ENCODE measurements around the gene SUCLG2.

Gene SUCLG2

DNA sequence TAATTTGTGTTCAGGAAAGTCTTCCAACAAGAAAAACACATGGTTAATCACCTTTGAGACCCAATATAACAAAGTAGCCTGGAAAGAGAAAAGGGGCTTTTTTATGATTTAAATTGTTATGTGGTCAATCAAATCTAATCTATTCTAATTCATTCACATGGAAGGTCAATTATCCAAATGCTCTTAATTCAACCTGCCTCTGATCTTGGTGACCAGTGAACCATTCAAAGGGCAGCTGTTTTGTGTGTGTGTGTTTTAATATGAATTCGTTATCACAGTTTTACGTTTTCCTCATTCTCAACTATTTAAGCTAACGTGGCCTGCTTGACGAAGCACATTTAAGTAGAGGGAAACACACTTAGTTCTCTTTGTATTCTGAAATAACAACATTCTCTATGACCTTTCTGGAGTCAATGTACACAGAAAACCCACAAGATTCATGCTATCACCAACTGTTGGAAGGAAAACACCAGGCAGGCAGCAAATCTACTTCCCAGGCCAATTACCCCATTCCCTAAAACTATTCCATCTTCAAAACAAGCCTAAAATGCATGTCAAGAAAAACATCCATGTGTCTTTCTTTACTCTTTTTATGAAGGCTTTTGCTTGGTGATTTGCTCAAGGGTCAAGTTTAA is 195.4 kb downstream of the SUCLG2 start:
- no peak overlapping the region for H3K27ac ChIP-seq (replicated peaks)
- TF ChIP-seq, protein P1, sequence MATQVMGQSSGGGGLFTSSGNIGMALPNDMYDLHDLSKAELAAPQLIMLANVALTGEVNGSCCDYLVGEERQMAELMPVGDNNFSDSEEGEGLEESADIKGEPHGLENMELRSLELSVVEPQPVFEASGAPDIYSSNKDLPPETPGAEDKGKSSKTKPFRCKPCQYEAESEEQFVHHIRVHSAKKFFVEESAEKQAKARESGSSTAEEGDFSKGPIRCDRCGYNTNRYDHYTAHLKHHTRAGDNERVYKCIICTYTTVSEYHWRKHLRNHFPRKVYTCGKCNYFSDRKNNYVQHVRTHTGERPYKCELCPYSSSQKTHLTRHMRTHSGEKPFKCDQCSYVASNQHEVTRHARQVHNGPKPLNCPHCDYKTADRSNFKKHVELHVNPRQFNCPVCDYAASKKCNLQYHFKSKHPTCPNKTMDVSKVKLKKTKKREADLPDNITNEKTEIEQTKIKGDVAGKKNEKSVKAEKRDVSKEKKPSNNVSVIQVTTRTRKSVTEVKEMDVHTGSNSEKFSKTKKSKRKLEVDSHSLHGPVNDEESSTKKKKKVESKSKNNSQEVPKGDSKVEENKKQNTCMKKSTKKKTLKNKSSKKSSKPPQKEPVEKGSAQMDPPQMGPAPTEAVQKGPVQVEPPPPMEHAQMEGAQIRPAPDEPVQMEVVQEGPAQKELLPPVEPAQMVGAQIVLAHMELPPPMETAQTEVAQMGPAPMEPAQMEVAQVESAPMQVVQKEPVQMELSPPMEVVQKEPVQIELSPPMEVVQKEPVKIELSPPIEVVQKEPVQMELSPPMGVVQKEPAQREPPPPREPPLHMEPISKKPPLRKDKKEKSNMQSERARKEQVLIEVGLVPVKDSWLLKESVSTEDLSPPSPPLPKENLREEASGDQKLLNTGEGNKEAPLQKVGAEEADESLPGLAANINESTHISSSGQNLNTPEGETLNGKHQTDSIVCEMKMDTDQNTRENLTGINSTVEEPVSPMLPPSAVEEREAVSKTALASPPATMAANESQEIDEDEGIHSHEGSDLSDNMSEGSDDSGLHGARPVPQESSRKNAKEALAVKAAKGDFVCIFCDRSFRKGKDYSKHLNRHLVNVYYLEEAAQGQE (IDR thresholded peaks at IDR 0.05; ENCODE audit: insufficient replicate concordance, low read depth), result no peak
- no peak for TF ChIP-seq SPI1 (IDR thresholded peaks at IDR 0.05; ENCODE audit: borderline replicate concordance, low read depth)
- no peak for TF ChIP-seq GABPA (IDR thresholded peaks at IDR 0.05; ENCODE audit: low read depth)
- TF ChIP-seq, protein P2, sequence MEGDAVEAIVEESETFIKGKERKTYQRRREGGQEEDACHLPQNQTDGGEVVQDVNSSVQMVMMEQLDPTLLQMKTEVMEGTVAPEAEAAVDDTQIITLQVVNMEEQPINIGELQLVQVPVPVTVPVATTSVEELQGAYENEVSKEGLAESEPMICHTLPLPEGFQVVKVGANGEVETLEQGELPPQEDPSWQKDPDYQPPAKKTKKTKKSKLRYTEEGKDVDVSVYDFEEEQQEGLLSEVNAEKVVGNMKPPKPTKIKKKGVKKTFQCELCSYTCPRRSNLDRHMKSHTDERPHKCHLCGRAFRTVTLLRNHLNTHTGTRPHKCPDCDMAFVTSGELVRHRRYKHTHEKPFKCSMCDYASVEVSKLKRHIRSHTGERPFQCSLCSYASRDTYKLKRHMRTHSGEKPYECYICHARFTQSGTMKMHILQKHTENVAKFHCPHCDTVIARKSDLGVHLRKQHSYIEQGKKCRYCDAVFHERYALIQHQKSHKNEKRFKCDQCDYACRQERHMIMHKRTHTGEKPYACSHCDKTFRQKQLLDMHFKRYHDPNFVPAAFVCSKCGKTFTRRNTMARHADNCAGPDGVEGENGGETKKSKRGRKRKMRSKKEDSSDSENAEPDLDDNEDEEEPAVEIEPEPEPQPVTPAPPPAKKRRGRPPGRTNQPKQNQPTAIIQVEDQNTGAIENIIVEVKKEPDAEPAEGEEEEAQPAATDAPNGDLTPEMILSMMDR (IDR thresholded peaks at IDR 0.05; ENCODE audit: insufficient read depth, low read length), result no peak
- no peak for TF ChIP-seq POLR2AphosphoS5 (IDR thresholded peaks at IDR 0.05; ENCODE audit: low read depth)
- H3K27me3 ChIP-seq (ENCODE audit: insufficient read depth, poor library complexity, severe bottlenecking), result no peaks in the 10 kb centered on the region
- no peak overlapping the region for H3K4me3 ChIP-seq (replicated peaks; ENCODE audit: insufficient read depth, low read length)
- DNase-seq (ENCODE audit: low read depth in 1 of 2, low spot score in 1 of 2), result no peak

DNA sequence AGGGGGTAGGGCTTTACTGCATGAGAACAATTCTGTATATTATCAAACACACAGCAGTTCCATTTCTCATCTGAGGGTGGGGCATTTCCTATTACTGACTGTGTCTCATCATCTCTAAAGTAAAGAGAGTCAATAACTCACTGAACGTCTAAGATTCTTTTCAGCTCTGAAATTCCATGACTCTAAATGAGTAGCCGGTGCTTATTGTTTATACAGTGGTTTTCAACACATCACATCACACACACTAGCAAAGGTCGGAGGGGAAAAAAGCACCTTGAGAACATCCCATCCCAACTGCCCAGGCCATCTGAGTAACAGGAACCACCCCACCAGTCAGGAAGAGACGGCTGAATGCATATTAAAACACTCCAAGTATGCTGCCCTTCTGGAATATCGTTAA is 196.0 kb downstream of the SUCLG2 start:
- Histone ChIP-seq H3K4me3 (replicated peaks; ENCODE audit: insufficient read depth, low read length) (no peak overlapping the region), H3K27ac (replicated peaks) (no peak overlapping the region), H3K27me3 (ENCODE audit: insufficient read depth, poor library complexity, severe bottlenecking) (no peaks in the 10 kb centered on the region)
- no peak for DNase-seq (ENCODE audit: low read depth in 1 of 2, low spot score in 1 of 2)
- TF ChIP-seq POLR2AphosphoS5 (IDR thresholded peaks at IDR 0.05; ENCODE audit: low read depth), result no peak
- no peak for TF ChIP-seq GABPA (IDR thresholded peaks at IDR 0.05; ENCODE audit: low read depth)
- TF ChIP-seq, protein P2 (IDR thresholded peaks at IDR 0.05; ENCODE audit: insufficient read depth, low read length), result no peak
- TF ChIP-seq SPI1 (IDR thresholded peaks at IDR 0.05; ENCODE audit: borderline replicate concordance, low read depth), result no peak
- TF ChIP-seq, protein P1 (IDR thresholded peaks at IDR 0.05; ENCODE audit: insufficient replicate concordance, low read depth), result no peak

DNA sequence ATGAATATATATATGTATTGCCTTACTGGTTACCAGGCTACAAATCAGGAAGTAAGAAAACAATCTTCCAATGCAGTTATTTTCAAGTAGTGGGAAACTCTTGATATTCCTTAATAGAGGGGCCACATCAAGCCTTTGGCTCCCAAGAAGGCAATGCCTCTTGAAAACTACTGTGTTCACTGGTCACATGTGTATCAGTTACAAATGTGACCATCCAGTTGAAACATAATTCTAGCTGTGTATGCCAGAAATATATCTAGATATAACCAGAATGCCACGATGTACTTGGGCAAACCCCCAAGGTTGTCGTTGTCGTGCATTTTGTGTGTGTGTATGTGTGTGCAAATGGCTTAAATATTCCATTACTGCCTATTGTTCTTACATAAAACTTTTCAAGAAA is 200.8 kb downstream of the SUCLG2 start:
- TF ChIP-seq, protein P1 (IDR thresholded peaks at IDR 0.05; ENCODE audit: insufficient replicate concordance, low read depth), result no peak
- H3K27ac ChIP-seq (replicated peaks), result no peak overlapping the region
- H3K4me3 ChIP-seq (replicated peaks; ENCODE audit: insufficient read depth, low read length), result no peak overlapping the region
- DNase-seq (ENCODE audit: low read depth in 1 of 2, low spot score in 1 of 2), result no peak
- no peaks in the 10 kb centered on the region for H3K27me3 ChIP-seq (ENCODE audit: insufficient read depth, poor library complexity, severe bottlenecking)

All from HL-60 (cell line).